ENCODE results near the gene WDPCP. TPM values are rescaled to one million over a fixed set of nuclear protein-coding genes. Genes with fewer than 3 reads are reported as not detected.

Gene WDPCP
- total RNA-seq, 1 experiment from 2014 or later, result 7.4 TPM

- in situ Hi-C loops (cut with HindIII; ENCODE audit: low pct_unique_long_range_greater_than_20kb, low sequenced_read_pairs), result no loop called here
- Histone ChIP-seq H3K9me3 (ENCODE audit: control insufficient read depth, insufficient read depth, low read depth, low read length) (no peaks in the 10 kb centered on the region), H3K36me3 (ENCODE audit: control insufficient read depth, insufficient read depth, low read length) (no peaks in the 10 kb centered on the region), H3K27ac (ENCODE audit: low read length) (no peak overlapping the region), H3K4me3 (ENCODE audit: low read depth in 2 of 2, low read length in 2 of 2) (no peak overlapping the region), H3K27me3 (ENCODE audit: control insufficient read depth, insufficient read depth, low read length) (peaks cover 11% of the 10 kb centered on the region; the same call in 1 of the 2 replicates), H3K4me1 (ENCODE audit: control insufficient read depth, insufficient read depth, low read length) (no peaks in the 10 kb centered on the region)
- TF ChIP-seq REST (IDR thresholded peaks at IDR 0.05; ENCODE audit: insufficient read depth in 1 of 2, low read depth in 2 of 2, low read length in 1 of 2) (no peak), CTCF (IDR thresholded peaks at IDR 0.05) (no peak), POLR2AphosphoS5 (IDR thresholded peaks at IDR 0.05; ENCODE audit: low read depth, low read length) (no peak), SIN3A (IDR thresholded peaks at IDR 0.05; ENCODE audit: borderline replicate concordance, insufficient read depth, low read depth, low read length) (no peak), TCF7L2 (IDR thresholded peaks at IDR 0.05; ENCODE audit: low read depth, low read length) (no peak)
- CTCF ChIA-PET, result no interaction called here
- POLR2A ChIA-PET, result no interaction called here
- ATAC-seq (no peak), DNase-seq (ENCODE audit: low read depth, low spot score) (no peak)
- intact Hi-C loops (cut with micrococcal nuclease; ENCODE audit: unreplicated experiment), result no loop called here
- no TSS peak for BruUV-seq (replicated peaks)
Observed at GRCh38 chr2:63614983-63615945, 27.0 kb upstream of the WDPCP start.

GRCh38 chr2:63614448-63614968, 26.2 kb upstream of the WDPCP start:
- TF ChIP-seq TCF7L2 (IDR thresholded peaks at IDR 0.05; ENCODE audit: low read depth, low read length) (no peak), POLR2AphosphoS5 (IDR thresholded peaks at IDR 0.05; ENCODE audit: low read depth, low read length) (no peak)
- H3K4me3 ChIP-seq (ENCODE audit: low read depth in 2 of 2, low read length in 2 of 2), result no peak overlapping the region
- intact Hi-C loops (cut with micrococcal nuclease; ENCODE audit: unreplicated experiment) (no loop called here), in situ Hi-C loops (cut with HindIII; ENCODE audit: low pct_unique_long_range_greater_than_20kb, low sequenced_read_pairs) (no loop called here)
- ChIA-PET CTCF (no interaction called here), POLR2A (no interaction called here)
- H3K27me3 ChIP-seq (ENCODE audit: control insufficient read depth, insufficient read depth, low read length), result peaks cover 11% of the 10 kb centered on the region; the same call in 1 of the 2 replicates
- no peak overlapping the region for H3K27ac ChIP-seq (ENCODE audit: low read length)
- no peaks in the 10 kb centered on the region for H3K9me3 ChIP-seq (ENCODE audit: control insufficient read depth, insufficient read depth, low read depth, low read length)
- BruUV-seq (replicated peaks), result no TSS peak
- DNase-seq (ENCODE audit: low read depth, low spot score) (no peak), ATAC-seq (no peak)
- no peaks in the 10 kb centered on the region for H3K36me3 ChIP-seq (ENCODE audit: control insufficient read depth, insufficient read depth, low read length)
- H3K4me1 ChIP-seq (ENCODE audit: control insufficient read depth, insufficient read depth, low read length), result no peaks in the 10 kb centered on the region
